Stromal cell of bone marrow (primary cell): ENCODE results near the gene WDR62.
"Not testable (repeated sequence)": the region's sequence is repeated elsewhere in the genome, so short reads cannot be mapped to it uniquely, and the experiment has no call there.

ENCODE experiments used
- DNase-seq: peaks from one replicate; pipeline ENCODE4 v3.0.0-alpha.2; 2012; ENCODE audit warnings: low read depth

Gene WDR62

DNA sequence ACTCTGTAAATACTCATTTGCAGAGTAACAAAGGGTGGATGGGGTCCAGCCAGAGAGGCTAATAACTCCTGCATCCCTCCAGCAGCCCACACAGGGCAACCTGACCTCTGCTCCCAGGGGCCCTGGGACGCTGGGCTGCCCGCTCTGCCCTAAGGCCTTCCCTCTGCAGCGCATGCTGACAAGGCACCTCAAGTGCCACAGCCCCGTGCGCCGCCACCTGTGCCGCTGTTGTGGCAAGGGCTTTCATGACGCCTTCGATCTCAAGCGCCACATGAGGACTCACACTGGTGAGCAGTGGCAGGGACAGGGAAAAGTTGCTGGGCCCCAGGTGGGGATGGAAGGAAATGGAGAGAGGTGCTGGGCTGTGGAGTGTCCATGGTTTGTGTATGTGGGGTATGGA lies 58.0 kb downstream of the WDR62 start:
- DNase-seq, result no peak

DNA sequence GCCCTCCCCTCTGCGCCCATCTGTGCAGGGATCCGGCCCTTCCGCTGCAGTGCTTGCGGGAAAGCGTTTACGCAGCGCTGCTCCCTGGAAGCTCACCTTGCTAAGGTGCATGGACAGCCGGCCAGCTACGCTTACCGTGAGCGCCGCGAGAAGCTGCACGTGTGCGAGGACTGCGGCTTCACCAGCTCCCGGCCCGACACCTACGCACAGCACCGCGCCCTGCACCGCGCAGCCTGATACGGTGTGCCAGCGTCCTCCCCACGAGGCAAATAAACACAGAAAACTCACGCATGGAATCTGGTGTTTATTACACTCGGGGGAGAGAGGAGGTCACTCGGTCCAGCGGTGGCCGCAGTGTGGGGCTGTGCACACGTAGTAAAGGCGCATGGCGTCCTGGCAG lies 58.7 kb downstream of the WDR62 start:
- no peak for DNase-seq

GRCh38 chr19:36113894-36114720 lies 59.4 kb downstream of the WDR62 start:
- DNase-seq, result no peak

DNA sequence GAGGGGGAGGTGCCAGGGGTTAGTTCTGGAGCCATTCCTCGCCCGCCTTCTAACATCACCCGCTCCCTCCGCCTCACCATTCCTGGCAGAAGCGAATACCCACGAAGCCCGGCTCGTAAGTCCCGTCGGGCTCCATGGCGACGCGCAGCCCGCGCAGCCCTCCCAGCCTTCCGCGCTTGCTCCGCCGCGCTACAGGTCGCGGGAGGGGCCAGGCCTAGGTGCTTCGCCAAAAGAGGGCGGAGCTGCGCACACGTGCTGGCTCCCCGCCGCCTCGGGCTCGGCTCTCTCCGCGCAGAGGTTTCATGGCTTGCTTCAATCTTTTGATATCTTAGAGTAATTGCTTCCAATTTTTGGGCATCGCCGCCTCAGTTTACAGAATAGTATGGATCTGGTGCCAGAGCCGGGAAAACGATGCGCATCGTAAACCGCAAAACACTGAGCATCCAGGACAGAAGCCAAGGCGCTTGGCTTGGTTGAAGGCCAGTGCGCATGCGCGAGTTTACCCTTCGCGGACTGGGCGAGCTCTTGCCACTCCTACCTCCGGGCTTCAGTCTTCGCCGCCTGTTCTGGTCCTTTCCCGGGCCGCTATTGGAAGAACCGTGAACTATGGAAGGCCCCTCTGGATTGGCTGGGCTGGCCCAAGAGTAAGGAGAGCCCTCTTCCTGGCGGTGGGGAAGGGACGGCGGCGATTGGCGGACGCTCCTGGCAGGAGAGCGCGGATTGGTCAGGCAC lies 60.2 kb downstream of the WDR62 start, which contains the start of gene POLR2I:
Gene POLR2I, minus strand, starts transcription at position 155 of the 732 bp plus-strand sequence. Its CDS starts 19 bp downstream, at position 136.
- peak; percentile 100 for DNase-seq

DNA sequence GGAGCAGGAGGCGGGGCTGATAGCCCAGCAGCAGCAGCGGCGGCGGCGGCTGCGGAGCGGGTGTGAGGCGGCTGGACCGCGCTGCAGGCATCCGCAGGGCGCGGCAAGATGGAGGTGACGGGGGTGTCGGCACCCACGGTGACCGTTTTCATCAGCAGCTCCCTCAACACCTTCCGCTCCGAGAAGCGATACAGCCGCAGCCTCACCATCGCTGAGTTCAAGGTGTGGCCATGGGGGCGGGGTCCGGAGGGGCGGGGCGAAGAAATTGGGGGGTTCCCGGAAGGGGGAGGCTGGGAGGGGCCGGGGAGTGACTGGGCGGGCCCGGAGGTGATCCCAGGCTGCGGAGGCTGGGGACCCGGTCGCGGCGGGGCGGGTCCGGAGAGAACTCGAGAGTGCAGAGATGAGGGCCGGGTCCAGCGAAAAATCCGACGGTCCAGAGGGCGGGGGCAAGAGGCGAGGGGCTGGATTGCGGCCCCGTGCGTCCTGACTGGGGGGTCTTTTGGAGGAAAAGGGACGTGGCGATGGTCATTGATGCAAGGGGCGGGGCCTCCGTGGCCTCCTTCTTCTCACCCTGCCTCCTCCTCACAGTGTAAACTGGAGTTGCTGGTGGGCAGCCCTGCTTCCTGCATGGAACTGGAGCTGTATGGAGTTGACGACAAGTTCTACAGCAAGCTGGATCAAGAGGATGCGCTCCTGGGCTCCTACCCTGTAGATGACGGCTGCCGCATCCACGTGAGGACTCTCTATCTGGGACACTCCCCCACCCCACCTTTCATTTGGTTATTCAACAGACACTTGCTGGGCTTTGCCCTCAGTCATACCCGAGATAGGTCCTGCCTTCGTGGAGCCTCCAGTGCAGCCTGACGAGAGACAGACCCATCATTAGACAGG lies 61.0 kb downstream of the WDR62 start, which contains the start of gene TBCB:
Gene TBCB, plus strand, starts transcription at position 16 of the 891 bp plus-strand sequence. Its CDS starts 93 bp downstream, at position 109.
- DNase-seq, result no peak

DNA sequence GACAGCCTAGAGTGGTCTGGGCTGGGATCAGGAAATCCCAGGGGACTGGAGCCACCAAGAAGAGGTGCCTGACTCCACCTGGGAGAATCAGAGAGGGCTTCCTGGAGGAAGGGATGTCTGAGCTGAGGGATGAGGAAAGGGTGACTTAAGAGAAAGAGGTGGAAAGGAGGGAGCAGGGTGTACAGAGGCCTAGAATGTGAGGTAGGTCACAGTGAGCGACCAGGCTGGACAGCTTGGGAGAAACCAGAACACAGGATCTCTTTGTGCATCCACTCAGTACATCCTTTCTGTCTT lies 61.6 kb downstream of the WDR62 start:
- DNase-seq, result no peak

DNA sequence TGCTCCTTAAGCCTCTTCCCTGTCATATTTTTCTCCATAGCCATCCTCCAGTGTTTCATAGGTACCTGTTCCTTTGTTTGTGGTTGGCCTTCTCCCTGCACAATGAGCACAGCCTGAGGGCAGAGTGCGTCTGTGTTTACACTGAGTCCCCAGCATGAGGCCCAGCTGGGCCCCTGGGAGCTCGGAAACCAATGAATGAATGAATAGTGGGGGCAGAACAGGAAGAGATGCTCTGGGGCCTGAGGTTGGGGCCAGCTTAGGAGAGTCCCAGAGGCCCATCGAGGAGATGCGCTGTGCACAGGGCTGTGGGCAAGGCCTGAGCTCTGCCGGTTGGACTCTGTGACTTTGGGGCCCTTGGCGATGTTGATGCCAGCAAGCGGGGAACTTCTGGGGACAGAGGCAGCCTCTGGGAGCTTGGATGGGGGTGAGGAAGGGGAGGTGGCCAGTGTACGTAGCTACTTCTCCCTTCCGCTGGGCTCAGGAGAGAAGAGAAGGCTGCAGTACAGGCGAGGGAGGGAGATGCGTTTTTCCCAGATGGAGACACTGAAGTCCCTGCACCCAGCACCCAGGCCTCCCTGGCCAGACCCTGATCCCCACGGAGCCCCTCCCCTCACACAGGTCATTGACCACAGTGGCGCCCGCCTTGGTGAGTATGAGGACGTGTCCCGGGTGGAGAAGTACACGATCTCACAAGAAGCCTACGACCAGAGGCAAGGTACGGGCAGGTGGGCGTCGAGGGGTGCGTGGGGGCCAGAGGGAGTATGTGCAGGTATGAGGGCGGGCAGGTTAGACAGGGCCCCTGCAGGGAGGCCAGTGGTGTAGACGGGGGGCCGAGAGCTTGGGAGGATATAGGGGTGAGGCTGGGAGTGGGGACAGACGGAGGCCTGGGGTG lies 65.6 kb downstream of the WDR62 start:
- DNase-seq, result no peak

DNA sequence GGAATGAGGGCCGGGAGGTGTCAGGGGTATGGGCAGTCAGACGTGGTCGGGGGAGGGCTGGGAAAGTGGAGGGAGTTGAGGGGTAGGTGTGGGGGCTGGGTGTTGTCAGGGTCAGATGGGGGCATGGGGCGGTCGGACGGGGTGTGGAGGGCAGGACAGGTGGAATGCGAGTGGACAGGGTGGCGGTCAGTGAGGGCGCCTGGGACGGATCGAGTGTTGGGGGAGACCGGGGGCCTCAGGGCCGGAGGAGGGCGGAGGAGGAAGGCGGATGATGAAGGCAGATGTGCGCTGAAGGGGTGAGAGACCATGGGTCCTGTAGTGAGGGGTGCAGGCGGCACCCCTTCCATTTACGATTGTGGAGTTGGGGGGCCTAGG lies 66.3 kb downstream of the WDR62 start:
- no peak for DNase-seq

- no peak for DNase-seq
Observed at GRCh38 chr19:36121486-36122124, 66.9 kb downstream of the WDR62 start.

- no peak for DNase-seq
Observed at GRCh38 chr19:36125557-36125956, 70.9 kb downstream of the WDR62 start.

GRCh38 chr19:36128392-36128736 lies 73.7 kb downstream of the WDR62 start:
- no peak for DNase-seq

DNA sequence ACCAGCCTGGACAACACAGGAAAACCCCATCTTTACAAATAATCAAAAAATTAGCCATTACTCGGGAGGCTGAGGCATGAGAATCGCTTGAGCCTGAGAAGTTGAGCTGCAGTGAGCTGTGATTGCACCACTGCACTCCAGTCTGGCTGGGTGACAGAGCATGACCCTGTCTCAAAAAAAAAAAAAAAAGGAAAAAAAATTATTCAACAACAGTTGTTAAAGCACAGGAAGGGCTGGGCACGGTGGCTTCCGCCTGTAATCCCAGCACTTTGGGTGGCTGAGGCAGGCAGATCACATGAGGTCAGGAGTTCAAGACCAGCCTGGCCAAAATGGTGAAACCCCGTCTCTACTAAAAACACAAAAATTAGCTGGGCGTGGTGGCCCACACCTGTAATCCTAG lies 76.5 kb downstream of the WDR62 start:
- DNase-seq, result not testable (repeated sequence)

DNA sequence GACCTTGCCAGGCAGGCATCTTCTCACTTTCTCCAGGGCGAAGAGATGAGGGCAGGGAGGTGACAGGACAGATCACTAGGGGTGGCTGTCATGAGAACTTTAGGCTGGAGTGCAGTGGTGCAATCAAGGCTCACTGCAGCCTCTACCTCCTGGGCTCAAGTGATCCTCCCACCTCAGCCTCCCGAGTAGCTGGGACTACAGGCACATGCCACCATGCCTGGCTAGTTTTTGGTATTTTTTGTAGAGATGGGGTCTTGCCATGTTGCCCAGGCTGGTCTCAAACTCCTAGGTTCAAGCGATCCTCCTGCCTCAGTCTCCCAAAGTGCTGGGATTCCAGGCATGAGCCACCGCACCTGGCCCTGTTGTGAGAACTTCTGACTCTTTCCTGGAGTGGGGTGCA lies 80.2 kb downstream of the WDR62 start:
- DNase-seq, result not testable (repeated sequence)

DNA sequence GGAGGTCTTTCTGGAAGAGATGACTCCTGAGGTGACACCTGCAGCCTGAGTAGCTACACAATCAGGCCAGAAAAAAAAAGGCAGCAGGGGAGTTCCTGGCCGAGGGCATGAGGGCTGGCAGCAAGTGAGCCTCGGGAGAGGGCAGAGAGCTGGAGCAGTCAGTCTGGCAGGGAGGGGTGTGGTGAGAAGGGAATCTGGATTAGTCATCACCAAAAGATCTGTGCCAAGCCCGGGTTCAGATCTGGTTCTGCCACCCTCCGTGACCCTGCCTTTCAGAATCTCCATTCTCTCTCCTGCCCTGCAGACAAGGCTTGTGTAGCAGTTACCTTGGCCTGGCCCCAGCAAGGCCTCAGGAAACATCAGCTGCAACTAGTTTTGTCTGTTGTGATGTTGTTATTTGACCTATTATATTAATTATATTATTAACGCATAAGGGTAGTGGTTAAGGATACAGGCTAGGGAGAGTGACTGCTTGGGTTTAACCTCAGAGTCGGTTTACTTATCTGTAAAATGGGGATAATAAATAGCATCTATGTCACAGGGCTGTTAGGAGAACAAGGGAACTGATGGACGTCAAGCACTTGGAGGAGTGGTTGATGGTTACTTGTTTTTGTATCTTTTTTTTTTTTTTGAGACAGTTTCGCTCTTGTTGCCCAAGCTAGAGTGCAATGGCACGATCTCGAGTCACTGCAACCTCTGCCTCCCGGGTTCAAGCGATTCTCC lies 82.4 kb downstream of the WDR62 start:
- DNase-seq, result no peak

GRCh38 chr19:36139120-36139472 lies 84.4 kb downstream of the WDR62 start:
- DNase-seq, result no peak

GRCh38 chr19:36139473-36140303 lies 85.0 kb downstream of the WDR62 start, which contains the start of gene CAPNS1:
CAPNS1 (plus strand) TSS chr19:36140066; CDS start chr19:36141012, 946 bp downstream.
- peak; percentile 92 for DNase-seq

- no peak for DNase-seq
Observed at GRCh38 chr19:36140304-36141038, 85.8 kb downstream of the WDR62 start.
